ENCODE data around the gene PTPN20. TPM values are rescaled to one million over a fixed set of nuclear protein-coding genes. Genes with fewer than 3 reads are reported as not detected.

The PTPN20 gene
- total RNA-seq, 6 donors from 2014 or later: 1.8 to 19.0 (median 3.4) TPM

GRCh38 chr10:47039562-47039913 lies 128.3 kb downstream of the PTPN20 start:
- Histone ChIP-seq H3K4me1 (no peaks in the 10 kb centered on the region), H3K4me3 (no peak overlapping the region), H3K27me3 (no peaks in the 10 kb centered on the region), H3K9me3 (no peaks in the 10 kb centered on the region), H3K27ac (no peak overlapping the region), H3K36me3 (no peaks in the 10 kb centered on the region)
- DNase-seq (no peak), ATAC-seq (ENCODE audit: low FRiP score in 2 of 2) (no peak)
- TF ChIP-seq POLR2A (IDR thresholded peaks at IDR 0.05): no peak
- no peak for TF ChIP-seq POLR2AphosphoS5 (IDR thresholded peaks at IDR 0.05)
- TF ChIP-seq EP300 (IDR thresholded peaks at IDR 0.05): no peak
- no peak for TF ChIP-seq CTCF (IDR thresholded peaks at IDR 0.05)
- WGBS, 2 donors: 62 to 75% methylated on average over 4 of the region's 4 CpGs

GRCh38 chr10:47040041-47040491 lies 128.8 kb downstream of the PTPN20 start:
- Histone ChIP-seq H3K4me1 (no peaks in the 10 kb centered on the region), H3K36me3 (no peaks in the 10 kb centered on the region), H3K27ac (no peak overlapping the region), H3K27me3 (no peaks in the 10 kb centered on the region), H3K4me3 (no peak overlapping the region), H3K9me3 (no peaks in the 10 kb centered on the region)
- no peak for ATAC-seq (ENCODE audit: low FRiP score in 2 of 2)
- 87 to 89% methylated on average over 5 to 9 of the region's 9 CpGs for WGBS, 2 donors
- no peak for DNase-seq
- TF ChIP-seq CTCF (IDR thresholded peaks at IDR 0.05): no peak
- no peak for TF ChIP-seq POLR2AphosphoS5 (IDR thresholded peaks at IDR 0.05)
- TF ChIP-seq EP300 (IDR thresholded peaks at IDR 0.05): no peak
- no peak for TF ChIP-seq POLR2A (IDR thresholded peaks at IDR 0.05)

GRCh38 chr10:47040681-47041080 lies 129.5 kb downstream of the PTPN20 start:
- ATAC-seq (ENCODE audit: low FRiP score in 2 of 2): no peak
- no peaks in the 10 kb centered on the region for H3K9me3 ChIP-seq
- no peak overlapping the region for H3K27ac ChIP-seq
- no peaks in the 10 kb centered on the region for H3K4me1 ChIP-seq
- no peaks in the 10 kb centered on the region for H3K36me3 ChIP-seq
- no peak for TF ChIP-seq POLR2A (IDR thresholded peaks at IDR 0.05)
- TF ChIP-seq CTCF (IDR thresholded peaks at IDR 0.05): no peak
- TF ChIP-seq EP300 (IDR thresholded peaks at IDR 0.05): no peak
- TF ChIP-seq POLR2AphosphoS5 (IDR thresholded peaks at IDR 0.05): no peak
- no peak for DNase-seq
- no peaks in the 10 kb centered on the region for H3K27me3 ChIP-seq
- WGBS, 2 donors: 89 to 91% methylated on average over 4 of the region's 4 CpGs
- no peak overlapping the region for H3K4me3 ChIP-seq

- TF ChIP-seq POLR2AphosphoS5 (IDR thresholded peaks at IDR 0.05) (no peak), EP300 (IDR thresholded peaks at IDR 0.05) (no peak), CTCF (IDR thresholded peaks at IDR 0.05) (no peak)
- Histone ChIP-seq H3K27me3 (no peaks in the 10 kb centered on the region), H3K27ac (no peak overlapping the region), H3K4me1 (no peaks in the 10 kb centered on the region), H3K36me3 (no peaks in the 10 kb centered on the region), H3K9me3 (no peaks in the 10 kb centered on the region), H3K4me3 (no peak overlapping the region)
- no peak for ATAC-seq (ENCODE audit: low FRiP score in 2 of 2)
- WGBS, 2 donors: 75 to 82% methylated on average over 4 of the region's 4 CpGs
- no peak for DNase-seq
Observed at GRCh38 chr10:47041396-47042198, 130.4 kb downstream of the PTPN20 start.

GRCh38 chr10:47042199-47042473 lies 130.9 kb downstream of the PTPN20 start:
- Histone ChIP-seq H3K27me3 (no peaks in the 10 kb centered on the region), H3K4me3 (no peak overlapping the region), H3K36me3 (no peaks in the 10 kb centered on the region), H3K27ac (no peak overlapping the region), H3K9me3 (no peaks in the 10 kb centered on the region), H3K4me1 (no peaks in the 10 kb centered on the region)
- DNase-seq: no peak
- 78 to 86% methylated on average over 5 of the region's 5 CpGs for WGBS, 2 donors
- TF ChIP-seq POLR2A (IDR thresholded peaks at IDR 0.05) (no peak), POLR2AphosphoS5 (IDR thresholded peaks at IDR 0.05) (no peak), EP300 (IDR thresholded peaks at IDR 0.05) (no peak), CTCF (IDR thresholded peaks at IDR 0.05) (no peak)
- no peak for ATAC-seq (ENCODE audit: low FRiP score in 2 of 2)
